Hematopoietic multipotent progenitor cell treated with erythropoietin and hydrocortisone succinate and interleukin-3 and kit ligand, for 17 days (in vitro differentiated cells): ENCODE results near the gene DTX3.
"Not testable (repeated sequence)": the region's sequence is repeated elsewhere in the genome, so short reads cannot be mapped to it uniquely, and the experiment has no call there.

ENCODE experiments used
- DNase-seq: peaks from one replicate; pipeline ENCODE4 v3.0.0-alpha.2; 2015; ENCODE audit warnings: low spot score

The DTX3 gene

GRCh38 chr12:57607958-57608663 lies 3.5 kb downstream of the DTX3 start:
- DNase-seq: no peak

DNA sequence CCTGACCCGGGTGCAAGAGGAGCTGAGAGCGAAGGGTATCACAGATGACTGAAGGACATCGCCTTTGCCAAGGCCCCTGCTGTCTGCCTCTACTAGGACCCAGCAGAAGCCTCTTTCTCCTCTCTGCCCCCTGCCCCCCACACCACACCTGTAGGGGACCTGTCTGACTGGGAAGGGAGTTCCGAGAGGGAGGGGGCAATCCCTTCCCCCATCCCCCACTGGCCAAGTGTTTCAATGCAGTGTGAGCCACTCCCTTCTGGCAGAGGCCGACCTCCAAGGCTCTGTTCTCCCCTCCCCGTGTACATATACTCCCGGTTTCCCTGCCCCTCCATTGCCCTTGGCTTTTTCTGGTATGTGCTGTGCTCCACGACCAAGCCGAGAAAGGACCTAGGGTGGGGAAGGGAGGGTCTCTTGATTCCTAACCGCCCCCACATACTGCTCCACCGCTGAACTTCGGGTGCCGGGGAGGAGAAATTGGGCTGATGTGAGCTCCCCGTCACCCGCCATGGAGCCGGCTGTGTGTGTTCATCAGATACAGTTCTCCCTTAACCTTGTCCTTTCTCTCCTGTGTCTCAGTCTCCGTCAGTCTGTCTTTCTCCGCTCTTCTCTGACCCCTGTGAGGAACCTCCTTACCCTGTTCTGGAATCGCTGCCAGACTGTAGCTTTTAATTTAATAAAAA lies 4.6 kb downstream of the DTX3 start:
- no peak for DNase-seq

DNA sequence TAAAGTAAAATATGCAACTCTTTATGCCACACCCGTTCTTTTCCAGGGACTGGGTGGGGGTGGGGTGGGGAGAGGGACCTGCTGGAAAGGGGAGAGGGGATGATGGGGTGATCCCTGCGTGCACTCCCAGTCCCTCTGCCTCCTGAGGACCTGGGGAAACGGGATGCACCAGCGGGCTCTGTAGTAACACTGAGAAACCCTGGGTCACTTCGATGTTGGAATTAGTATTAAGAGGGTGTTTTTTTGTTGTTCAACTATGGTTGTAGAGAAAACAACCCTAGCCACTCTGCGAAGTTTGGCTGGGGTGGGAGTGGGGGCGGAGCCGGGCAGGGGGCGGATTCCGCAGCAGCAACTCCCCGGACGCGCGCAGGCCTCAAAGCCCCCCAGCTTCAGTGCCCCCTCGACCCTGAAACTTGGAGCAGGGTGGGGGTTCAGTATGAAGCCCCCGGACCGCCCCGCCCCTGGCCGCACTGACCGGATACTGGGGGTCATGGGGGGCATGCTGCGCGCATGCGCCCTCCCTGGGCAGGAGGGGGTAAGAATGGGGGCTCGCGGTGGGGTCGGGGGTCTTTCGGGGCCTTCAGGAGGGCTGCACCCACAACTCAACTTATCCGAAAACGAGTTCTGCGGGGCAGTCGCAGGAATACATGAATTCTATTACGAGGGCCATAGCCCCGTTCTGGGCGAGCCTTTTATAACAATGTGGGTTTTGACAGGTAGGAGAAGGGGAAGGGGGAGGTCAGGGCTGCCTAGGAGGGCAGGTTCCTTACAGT lies 5.3 kb downstream of the DTX3 start:
- no peak for DNase-seq

GRCh38 chr12:57610554-57611107 lies 6.0 kb downstream of the DTX3 start:
- no peak for DNase-seq

- no peak for DNase-seq
Observed at GRCh38 chr12:57611108-57611826, 6.6 kb downstream of the DTX3 start, which contains the start of gene ARHGEF25. ARHGEF25 (plus strand) TSS chr12:57611435; CDS start chr12:57611895, 460 bp downstream.

DNA sequence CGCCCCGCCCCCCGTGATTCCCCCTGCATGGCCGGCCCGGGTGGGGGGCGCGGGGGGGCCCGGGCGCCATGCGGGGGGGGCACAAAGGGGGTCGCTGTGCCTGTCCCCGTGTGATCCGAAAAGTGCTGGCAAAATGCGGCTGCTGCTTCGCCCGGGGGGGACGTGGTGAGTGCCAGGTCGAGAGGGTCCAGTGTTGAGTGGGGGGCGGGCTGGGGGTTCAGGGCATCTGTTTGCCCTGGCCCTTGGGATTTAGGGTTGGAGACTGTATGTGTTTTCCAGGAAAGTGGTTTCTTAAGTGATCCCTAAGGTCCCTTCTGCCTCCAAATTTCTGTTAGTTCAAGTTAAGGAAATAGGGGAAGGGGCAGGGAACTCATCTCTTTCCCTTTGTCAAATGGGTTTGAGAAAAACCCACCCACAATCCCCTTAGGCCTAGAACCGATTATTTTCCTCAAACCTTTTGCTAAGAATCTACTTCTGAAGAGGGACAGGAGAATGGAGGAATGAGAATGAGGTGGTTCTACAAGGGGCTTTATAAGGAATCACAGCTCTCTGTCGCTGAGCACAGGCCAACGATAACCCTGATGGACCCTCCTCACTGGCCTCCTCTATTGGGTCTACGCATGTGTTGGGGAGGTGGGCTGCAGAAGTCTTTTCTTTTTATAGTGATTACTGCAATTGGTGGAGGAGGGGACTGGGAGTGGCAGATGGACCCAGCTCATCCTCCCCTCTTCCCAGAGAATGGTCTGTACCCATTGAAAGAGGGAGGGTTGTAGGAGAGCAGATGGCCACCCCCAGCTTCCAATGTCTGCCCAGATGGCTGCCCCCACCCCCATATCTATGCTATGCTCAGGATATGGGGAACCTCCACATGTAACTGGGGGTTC lies 7.4 kb downstream of the DTX3 start:
- DNase-seq: no peak

- DNase-seq: no peak
Observed at GRCh38 chr12:57612711-57613426, 8.2 kb downstream of the DTX3 start.

- no peak for DNase-seq
Observed at GRCh38 chr12:57613427-57614109, 8.9 kb downstream of the DTX3 start.

DNA sequence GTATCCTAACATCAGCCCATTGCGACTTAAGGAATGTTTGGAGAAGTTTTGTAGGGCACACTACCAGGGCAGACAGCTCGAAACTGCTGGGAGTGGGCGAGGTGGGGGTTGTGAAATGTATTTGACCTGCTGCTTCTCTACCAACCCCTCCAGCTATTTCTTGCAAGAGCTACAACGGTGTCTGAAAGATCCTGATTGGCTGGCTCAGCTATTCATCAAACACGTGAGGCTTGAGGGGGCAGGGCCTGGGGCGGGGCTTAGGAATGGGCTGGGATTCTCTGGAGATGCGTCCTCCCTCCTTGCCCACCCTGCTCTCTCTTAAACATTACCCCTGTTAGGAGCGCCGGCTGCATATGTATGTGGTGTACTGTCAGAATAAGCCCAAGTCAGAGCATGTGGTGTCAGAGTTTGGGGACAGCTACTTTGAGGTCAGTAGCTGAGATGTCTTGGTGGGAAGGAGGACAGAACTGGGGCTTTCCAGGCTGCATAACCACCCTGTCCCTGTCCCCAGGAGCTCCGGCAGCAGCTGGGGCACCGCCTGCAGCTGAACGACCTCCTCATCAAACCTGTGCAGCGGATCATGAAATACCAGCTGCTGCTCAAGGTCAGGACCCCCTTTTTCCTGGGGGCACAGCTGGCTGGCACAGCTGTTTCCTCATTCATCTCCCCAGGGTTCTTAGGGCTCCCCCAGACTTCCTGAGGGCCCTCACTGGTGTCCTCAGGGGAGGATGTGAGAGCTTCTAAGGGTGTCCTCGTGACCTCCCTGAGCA lies 9.7 kb downstream of the DTX3 start:
- no peak for DNase-seq

DNA sequence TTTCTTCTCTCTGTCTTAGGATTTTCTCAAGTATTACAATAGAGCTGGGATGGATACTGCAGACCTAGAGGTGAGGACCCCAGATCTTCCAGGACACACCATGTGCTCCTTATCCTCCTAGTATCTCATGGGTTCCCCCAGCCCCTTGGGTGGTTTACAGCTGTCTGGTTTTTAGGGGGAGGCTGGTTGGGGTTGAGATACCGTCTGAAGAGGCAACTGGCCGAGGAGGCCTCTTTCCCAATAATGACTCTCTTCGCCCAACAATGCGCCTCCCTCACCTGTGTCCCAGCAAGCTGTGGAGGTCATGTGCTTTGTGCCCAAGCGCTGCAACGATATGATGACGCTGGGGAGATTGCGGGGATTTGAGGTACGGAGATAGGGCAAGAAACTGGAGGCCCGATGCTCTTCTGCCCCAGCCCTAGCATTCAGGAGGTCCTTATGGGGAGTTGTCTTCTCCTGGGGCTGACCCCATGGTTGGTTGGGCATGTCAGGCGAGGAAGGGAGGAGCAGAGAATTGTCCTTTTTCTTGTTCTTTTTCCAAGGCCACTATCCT lies 10.4 kb downstream of the DTX3 start:
- DNase-seq: no peak

- DNase-seq: no peak
Observed at GRCh38 chr12:57615637-57616036, 11.0 kb downstream of the DTX3 start.

GRCh38 chr12:57616383-57617101 lies 11.9 kb downstream of the DTX3 start:
- DNase-seq: no peak

DNA sequence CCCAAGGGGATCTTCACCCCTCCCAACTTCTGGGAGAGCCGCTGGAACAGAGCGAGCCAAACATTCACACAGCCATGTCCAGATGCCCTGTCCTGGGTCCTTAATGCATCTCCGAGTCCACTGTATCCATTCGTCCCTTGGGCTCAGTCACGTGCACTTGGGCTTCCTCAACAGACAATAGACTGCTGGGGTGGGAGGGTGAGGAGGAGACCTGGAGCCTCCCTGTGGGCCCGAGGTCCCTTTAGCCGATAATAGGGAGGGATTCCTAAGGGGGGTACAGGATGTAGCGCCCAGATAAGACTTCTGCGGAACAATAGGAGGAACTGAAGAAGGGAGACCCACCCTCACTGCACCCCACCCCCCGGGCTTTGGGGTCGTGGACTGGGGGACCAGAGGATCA lies 13.3 kb downstream of the DTX3 start:
- no peak for DNase-seq

DNA sequence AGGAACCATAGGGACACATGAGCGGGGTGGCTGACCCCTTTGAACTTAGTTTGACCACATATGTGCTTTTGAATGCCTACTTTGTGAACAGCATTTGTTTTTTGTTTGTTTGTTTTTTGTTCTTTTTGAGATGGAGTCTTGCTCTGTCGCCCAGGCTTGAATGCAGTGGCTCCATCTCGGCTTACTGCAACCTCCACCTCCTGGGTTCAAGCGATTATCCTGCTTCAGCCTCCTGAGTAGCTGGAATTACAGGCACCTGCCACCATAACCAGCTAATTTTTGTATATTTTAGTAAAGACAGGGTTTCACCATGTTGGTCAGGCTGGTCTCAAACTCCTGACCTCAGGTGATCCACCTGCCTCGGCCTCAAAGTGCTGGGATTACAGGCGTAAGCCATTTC lies 13.8 kb downstream of the DTX3 start:
- DNase-seq: not testable (repeated sequence)

DNA sequence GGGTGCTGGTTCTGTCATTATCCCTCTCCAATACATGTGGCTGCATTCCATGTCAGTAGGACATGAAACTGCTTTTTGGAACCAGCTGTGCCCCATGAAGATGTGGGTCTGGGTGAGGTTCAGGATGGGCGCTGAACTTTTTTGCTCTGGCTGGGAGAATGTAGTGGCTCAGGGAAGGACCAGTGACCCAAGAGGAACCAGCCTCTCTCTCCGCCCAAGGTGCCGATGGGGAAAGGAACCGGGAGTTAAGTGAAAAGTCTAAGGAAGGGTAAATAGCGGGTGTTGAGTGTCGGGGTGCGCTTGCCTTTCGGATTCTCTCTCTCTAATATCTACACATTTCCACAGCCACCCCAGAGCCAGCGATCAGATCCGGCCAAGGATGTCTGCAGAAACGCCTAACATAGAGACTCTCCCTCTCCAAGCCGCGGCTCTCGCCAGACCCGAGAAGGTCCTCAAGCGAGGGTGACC lies 14.4 kb downstream of the DTX3 start:
- no peak for DNase-seq

GRCh38 chr12:57619434-57620244 lies 15.0 kb downstream of the DTX3 start:
- DNase-seq: no peak
